OCI-LY3 (cell line): ENCODE results near the gene TM9SF2.

ENCODE experiments used
- H2AFZ ChIP-seq: fragments of 200-600, 300-600 bp; shearing (Covaris generic); 2 replicates; pipeline ENCODE4 v1.6.0; 2014; ENCODE audit warnings: antibody characterized with exemption, low read depth, low read length
- H3K27ac ChIP-seq: fragments of 200-600, 300-600 bp; sonication (generic); 2 replicates; pipeline ENCODE4 v1.5.1; 2014; ENCODE audit warnings: mild to moderate bottlenecking, low read length, moderate library complexity, mixed read lengths
- H3K27me3 ChIP-seq: fragments of 200-600, 300-600 bp; sonication (generic); 2 replicates; pipeline ENCODE4 v1.6.1; 2014; ENCODE audit warnings: low read depth, low read length, mixed read lengths
- H3K36me3 ChIP-seq: fragments of 200-600, 300-600 bp; sonication (generic); replicated peaks from 2 replicates; pipeline ENCODE3; 2014; ENCODE audit warnings: low read depth, low read length, mixed read lengths
- H3K4me1 ChIP-seq: fragments of 300-600, 200-600 bp; sonication (generic); 2 replicates; pipeline ENCODE4 v1.6.1; 2014; ENCODE audit warnings: low read length, mixed read lengths
- H3K4me2 ChIP-seq: fragments of 200-600, 300-600 bp; sonication (generic); 2 replicates; pipeline ENCODE4 v1.6.1; 2014; ENCODE audit warnings: low read length, mixed read lengths
- H3K4me3 ChIP-seq: fragments of 300-600, 200-600 bp; sonication (generic); 2 replicates; pipeline ENCODE4 v1.5.1; 2014; ENCODE audit warnings: antibody characterized with exemption, mild to moderate bottlenecking, low read length, moderate library complexity
- H3K79me2 ChIP-seq: fragments of 300-600, 200-600 bp; shearing (Covaris generic); 2 replicates; pipeline ENCODE4 v1.6.1; 2014; ENCODE audit warnings: mild to moderate bottlenecking, low read length, mixed read lengths
- H3K9ac ChIP-seq: fragments of 300-600, 200-600 bp; shearing (Covaris generic); 2 replicates; pipeline ENCODE4 v1.6.0; 2014; ENCODE audit warnings: mild to moderate bottlenecking, low read length, moderate library complexity
- H3K9me3 ChIP-seq: fragments of 200-600, 300-600 bp; shearing (Covaris generic); 2 replicates; pipeline ENCODE4 v1.6.1; 2014; ENCODE audit warnings: low read length, mixed read lengths; ENCODE audit not compliant: insufficient read depth
- H4K20me1 ChIP-seq: fragments of 200-600, 300-600 bp; sonication (generic); 2 replicates; pipeline ENCODE4 v1.6.1; 2016; ENCODE audit warnings: low read length, mixed read lengths; ENCODE audit not compliant: insufficient read depth
- CTCF ChIP-seq: fragments of 200-600, 300-600 bp; sonication (generic); IDR thresholded peaks from 2 replicates; pipeline ENCODE4 v1.5.1; 2014; ENCODE audit warnings: antibody characterized with exemption, low read length, low read depth
- EZH2phosphoT487 ChIP-seq: fragments of 200-600 bp; shearing (Covaris generic); IDR thresholded peaks from 2 replicates; pipeline ENCODE4 v1.6.1; 2018; ENCODE audit warnings: antibody characterized with exemption, mixed run types, low read depth

The TM9SF2 gene

DNA sequence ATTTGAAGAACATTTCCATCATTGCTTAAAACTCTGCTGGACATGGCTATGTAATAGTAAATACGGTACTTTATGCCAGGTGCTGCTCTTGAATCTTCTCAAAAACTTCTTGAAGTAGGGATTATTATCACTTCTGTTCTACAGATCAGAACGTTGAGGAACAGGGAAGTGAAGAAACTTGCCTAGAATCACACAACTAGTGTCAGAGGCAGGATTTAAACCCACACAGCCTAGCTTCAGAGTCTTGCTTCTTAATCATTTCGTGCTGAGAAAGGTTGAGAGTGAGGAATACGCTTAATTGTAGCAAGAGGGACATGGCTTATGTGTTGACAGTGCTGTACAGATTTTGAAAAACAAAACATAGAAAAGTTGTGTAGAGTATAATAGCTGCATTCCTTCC, 13.5 kb downstream of the TM9SF2 start:
- H3K4me1 ChIP-seq = peaks cover 6% of the 10 kb centered on the region; the same call in 1 of the 2 replicates
- H3K9ac ChIP-seq = no peak overlapping the region
- peaks cover 72% of the 10 kb centered on the region for H4K20me1 ChIP-seq
- peaks cover 14% of the 10 kb centered on the region for H3K36me3 ChIP-seq
- no peak overlapping the region for H3K4me2 ChIP-seq
- H3K9me3 ChIP-seq = no peaks in the 10 kb centered on the region
- H3K27me3 ChIP-seq = no peaks in the 10 kb centered on the region
- peaks cover 73% of the 10 kb centered on the region for H3K79me2 ChIP-seq
- H2AFZ ChIP-seq = no peak overlapping the region
- H3K27ac ChIP-seq = no peak overlapping the region
- H3K4me3 ChIP-seq = no peak overlapping the region
- TF ChIP-seq EZH2phosphoT487 (no peak), CTCF (no peak)

DNA sequence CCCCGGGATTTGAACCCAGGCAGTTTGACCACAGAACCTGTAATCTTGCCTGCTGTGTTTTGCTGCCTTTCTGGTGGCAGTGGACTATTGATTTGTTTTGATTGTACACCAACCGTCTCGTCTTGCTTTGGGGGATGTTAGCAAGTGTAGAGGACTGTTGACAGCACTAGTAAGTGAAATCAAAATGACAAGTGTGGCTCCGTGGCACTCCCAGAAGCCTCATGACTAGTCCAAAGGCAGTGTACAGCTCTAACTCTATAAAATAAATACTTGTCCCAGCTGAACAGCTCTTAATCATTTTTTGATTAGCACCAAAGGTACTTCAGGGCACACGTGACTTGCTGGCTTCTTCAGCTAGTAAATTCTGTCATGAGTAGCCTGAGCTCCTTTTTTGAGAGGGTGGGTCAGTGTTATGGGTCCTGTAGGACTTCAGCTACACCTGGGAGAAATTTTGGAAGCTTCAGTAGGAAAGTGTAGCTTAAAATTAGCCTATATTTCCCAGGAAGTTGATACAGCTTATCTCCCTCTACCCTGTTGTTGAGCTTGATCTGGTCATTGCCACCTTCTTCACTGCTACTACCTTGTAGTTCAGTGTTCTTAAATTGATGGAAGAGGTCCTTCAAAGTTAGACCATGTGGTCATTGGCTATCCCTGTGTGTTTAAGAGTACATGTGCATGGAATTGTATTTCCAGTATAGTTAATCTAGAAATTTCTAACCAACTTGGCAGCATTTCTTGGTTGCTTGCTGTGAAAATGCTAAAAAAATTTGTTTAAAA, 15.1 kb downstream of the TM9SF2 start:
- Histone ChIP-seq H3K36me3 (peaks cover 17% of the 10 kb centered on the region), H2AFZ (no peak overlapping the region), H3K27me3 (no peaks in the 10 kb centered on the region), H3K4me1 (peaks cover 6% of the 10 kb centered on the region; the same call in 1 of the 2 replicates), H3K9me3 (no peaks in the 10 kb centered on the region), H3K4me2 (no peak overlapping the region), H3K4me3 (no peak overlapping the region), H3K27ac (no peak overlapping the region), H3K9ac (no peak overlapping the region), H4K20me1 (peaks cover 57% of the 10 kb centered on the region), H3K79me2 (peaks cover 58% of the 10 kb centered on the region)
- no peak for TF ChIP-seq CTCF
- no peak for TF ChIP-seq EZH2phosphoT487

- H3K4me2 ChIP-seq = no peak overlapping the region
- no peak for TF ChIP-seq CTCF
- TF ChIP-seq EZH2phosphoT487 = no peak
- no peaks in the 10 kb centered on the region for H3K9me3 ChIP-seq
- H3K9ac ChIP-seq = no peak overlapping the region
- H3K27ac ChIP-seq = no peak overlapping the region
- H3K36me3 ChIP-seq = peaks cover 27% of the 10 kb centered on the region
- no peak overlapping the region for H2AFZ ChIP-seq
- peaks cover 45% of the 10 kb centered on the region for H3K79me2 ChIP-seq
- H3K4me1 ChIP-seq = peaks cover 6% of the 10 kb centered on the region; the same call in 1 of the 2 replicates
- H3K4me3 ChIP-seq = no peak overlapping the region
- peaks cover 45% of the 10 kb centered on the region for H4K20me1 ChIP-seq
- no peaks in the 10 kb centered on the region for H3K27me3 ChIP-seq
These were observed 16.3 kb downstream of the TM9SF2 start for GRCh38 chr13:99517577-99517976.

GRCh38 chr13:99517984-99518383, 16.7 kb downstream of the TM9SF2 start:
- no peak overlapping the region for H3K27ac ChIP-seq
- H3K4me1 ChIP-seq = peaks cover 6% of the 10 kb centered on the region; the same call in 1 of the 2 replicates
- H2AFZ ChIP-seq = no peak overlapping the region
- H3K27me3 ChIP-seq = no peaks in the 10 kb centered on the region
- peaks cover 41% of the 10 kb centered on the region for H3K79me2 ChIP-seq
- no peak for TF ChIP-seq CTCF
- no peak for TF ChIP-seq EZH2phosphoT487
- H3K36me3 ChIP-seq = peaks cover 30% of the 10 kb centered on the region
- H4K20me1 ChIP-seq = peaks cover 41% of the 10 kb centered on the region
- H3K4me2 ChIP-seq = no peak overlapping the region
- no peaks in the 10 kb centered on the region for H3K9me3 ChIP-seq
- H3K9ac ChIP-seq = no peak overlapping the region
- H3K4me3 ChIP-seq = no peak overlapping the region
